ENCODE results near the gene DCC. TPM values are rescaled to one million over a fixed set of nuclear protein-coding genes. Genes with fewer than 3 reads are reported as not detected.

Gene DCC
- total RNA-seq, 1 donor from 2014 or later: not detected

DNA sequence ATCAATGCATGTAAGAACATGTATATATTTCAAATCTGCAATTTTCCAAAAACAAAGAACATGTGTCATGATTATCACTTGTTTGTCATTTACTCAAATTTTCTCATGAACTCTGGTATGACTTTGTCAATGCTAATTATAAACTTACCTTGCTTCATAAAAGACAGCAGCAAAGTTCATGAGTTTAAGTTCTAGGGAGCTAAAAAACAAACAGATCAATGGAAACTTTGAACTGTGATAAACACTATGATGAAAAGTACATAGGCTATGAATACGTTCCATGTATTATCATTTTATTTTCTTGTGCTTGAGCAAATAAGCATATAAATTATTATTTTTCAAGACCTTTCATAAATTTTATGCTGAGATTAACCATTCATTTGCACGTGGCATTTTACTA is 943.7 kb downstream of the DCC start:
- no peak for DNase-seq (ENCODE audit: low read depth)
- TF ChIP-seq, protein P1, sequence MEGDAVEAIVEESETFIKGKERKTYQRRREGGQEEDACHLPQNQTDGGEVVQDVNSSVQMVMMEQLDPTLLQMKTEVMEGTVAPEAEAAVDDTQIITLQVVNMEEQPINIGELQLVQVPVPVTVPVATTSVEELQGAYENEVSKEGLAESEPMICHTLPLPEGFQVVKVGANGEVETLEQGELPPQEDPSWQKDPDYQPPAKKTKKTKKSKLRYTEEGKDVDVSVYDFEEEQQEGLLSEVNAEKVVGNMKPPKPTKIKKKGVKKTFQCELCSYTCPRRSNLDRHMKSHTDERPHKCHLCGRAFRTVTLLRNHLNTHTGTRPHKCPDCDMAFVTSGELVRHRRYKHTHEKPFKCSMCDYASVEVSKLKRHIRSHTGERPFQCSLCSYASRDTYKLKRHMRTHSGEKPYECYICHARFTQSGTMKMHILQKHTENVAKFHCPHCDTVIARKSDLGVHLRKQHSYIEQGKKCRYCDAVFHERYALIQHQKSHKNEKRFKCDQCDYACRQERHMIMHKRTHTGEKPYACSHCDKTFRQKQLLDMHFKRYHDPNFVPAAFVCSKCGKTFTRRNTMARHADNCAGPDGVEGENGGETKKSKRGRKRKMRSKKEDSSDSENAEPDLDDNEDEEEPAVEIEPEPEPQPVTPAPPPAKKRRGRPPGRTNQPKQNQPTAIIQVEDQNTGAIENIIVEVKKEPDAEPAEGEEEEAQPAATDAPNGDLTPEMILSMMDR (conservative IDR thresholded peaks at IDR 0.05; ENCODE audit: low read depth, low read length): no peak
- no peak overlapping the region for H3K4me3 ChIP-seq (ENCODE audit: low read depth, low read length)

- TF ChIP-seq, protein P1 (conservative IDR thresholded peaks at IDR 0.05; ENCODE audit: low read depth, low read length): no peak
- H3K4me3 ChIP-seq (ENCODE audit: low read depth, low read length): no peak overlapping the region
- no peak for DNase-seq (ENCODE audit: low read depth)
Measured at GRCh38 chr18:53305461-53305860, 965.5 kb downstream of the DCC start.

GRCh38 chr18:53319628-53320027 is 979.6 kb downstream of the DCC start:
- TF ChIP-seq, protein P1 (conservative IDR thresholded peaks at IDR 0.05; ENCODE audit: low read depth, low read length): no peak
- H3K4me3 ChIP-seq (ENCODE audit: low read depth, low read length): no peak overlapping the region
- no peak for DNase-seq (ENCODE audit: low read depth)

GRCh38 chr18:53322163-53322562 is 982.2 kb downstream of the DCC start:
- no peak overlapping the region for H3K4me3 ChIP-seq (ENCODE audit: low read depth, low read length)
- DNase-seq (ENCODE audit: low read depth): no peak
- TF ChIP-seq, protein P1 (conservative IDR thresholded peaks at IDR 0.05; ENCODE audit: low read depth, low read length): no peak

GRCh38 chr18:53324353-53324752 is 984.4 kb downstream of the DCC start:
- DNase-seq (ENCODE audit: low read depth): no peak
- TF ChIP-seq, protein P1 (conservative IDR thresholded peaks at IDR 0.05; ENCODE audit: low read depth, low read length): no peak
- no peak overlapping the region for H3K4me3 ChIP-seq (ENCODE audit: low read depth, low read length)

DNA sequence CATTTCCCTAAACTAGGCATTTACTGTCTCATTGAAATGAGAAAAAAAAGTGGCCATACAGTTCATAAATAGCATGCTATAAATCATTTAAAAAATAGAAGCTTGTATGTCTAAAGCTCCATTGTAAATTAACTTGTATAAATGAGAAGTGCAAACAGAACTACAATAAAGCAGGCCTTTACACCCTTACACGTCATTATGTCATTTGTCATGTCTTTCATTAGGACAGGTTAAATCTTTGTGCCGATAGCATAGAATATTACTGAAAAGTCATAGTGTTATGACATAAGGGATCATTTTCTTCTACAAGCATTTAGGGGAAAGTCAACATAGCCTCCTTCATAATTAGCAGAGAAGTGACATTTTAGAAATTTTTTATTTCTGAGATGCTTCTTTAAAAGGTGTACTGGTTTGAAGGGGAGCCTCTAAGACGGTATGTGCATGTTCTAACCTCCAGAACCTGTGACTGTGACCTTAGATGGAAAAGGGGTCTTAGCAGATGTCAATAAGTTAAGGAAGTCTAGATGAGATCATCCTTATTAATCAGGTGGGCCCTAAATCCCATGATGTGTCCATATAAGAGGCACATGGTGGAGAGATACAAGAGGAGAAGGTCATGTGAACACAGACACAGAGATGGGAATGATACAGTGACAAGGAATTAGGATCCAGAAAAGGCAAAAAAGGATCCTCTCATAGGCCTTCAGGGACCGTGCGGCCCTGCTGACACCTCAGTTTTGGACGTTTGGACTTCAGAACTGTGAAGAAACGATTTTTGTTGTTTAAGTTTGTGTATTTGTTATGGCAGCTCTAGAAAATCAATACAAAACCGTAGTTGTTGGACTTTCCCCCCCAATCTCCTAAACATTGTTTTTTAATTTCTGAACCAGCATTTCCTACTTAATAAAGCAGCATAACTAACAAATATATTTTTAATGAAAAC is 1020.8 kb downstream of the DCC start:
- no peak for DNase-seq (ENCODE audit: low read depth)
- TF ChIP-seq, protein P1 (conservative IDR thresholded peaks at IDR 0.05; ENCODE audit: low read depth, low read length): no peak
- no peak overlapping the region for H3K4me3 ChIP-seq (ENCODE audit: low read depth, low read length)

DNA sequence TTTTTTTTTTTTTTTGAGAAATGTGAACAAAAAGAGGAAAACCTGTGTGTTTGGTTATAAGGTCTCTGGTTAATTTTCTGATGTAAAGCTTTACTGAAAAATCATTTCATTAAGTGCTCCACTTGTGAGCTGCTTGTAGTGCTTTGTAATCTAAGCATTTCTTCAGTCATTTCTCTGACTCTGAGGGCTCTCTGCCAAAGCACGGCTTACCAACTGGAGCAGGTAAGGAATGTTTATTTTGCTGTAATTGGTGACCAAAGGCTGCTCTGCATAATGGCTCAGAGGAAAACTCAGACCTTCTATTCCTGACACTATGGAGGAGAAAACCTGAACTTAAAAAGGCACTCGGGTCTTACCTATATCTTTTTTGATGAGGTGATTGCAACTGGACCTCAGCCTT is 1035.6 kb downstream of the DCC start:
- no peak for DNase-seq (ENCODE audit: low read depth)
- TF ChIP-seq, protein P1 (conservative IDR thresholded peaks at IDR 0.05; ENCODE audit: low read depth, low read length): no peak
- no peak overlapping the region for H3K4me3 ChIP-seq (ENCODE audit: low read depth, low read length)

Data from epithelial cell of proximal tubule (primary cell).